SU-DHL-6 (cell line): ENCODE data around the gene OR52N4.

Source experiments
- H2AFZ ChIP-seq: fragments of 200-600 bp; sonication (generic); 2 replicates; pipeline ENCODE4 v1.6.1; 2014; ENCODE audit warnings: low read depth, mild to moderate bottlenecking, moderate library complexity, mixed read lengths, antibody characterized with exemption, low read length; ENCODE audit not compliant: severe bottlenecking
- H3F3A ChIP-seq: fragments of 200-600 bp; shearing (Covaris generic); 2 replicates; pipeline ENCODE4 v1.6.0; 2016; ENCODE audit warnings: antibody characterized with exemption, mild to moderate bottlenecking; ENCODE audit not compliant: insufficient read depth
- H3K27ac ChIP-seq: fragments of 200-600 bp; sonication (generic); 2 replicates; pipeline ENCODE4 v1.5.1; 2016; ENCODE audit warnings: low read depth, mild to moderate bottlenecking, low read length, moderate library complexity, mixed read lengths
- H3K27me3 ChIP-seq: fragments of 200-600 bp; sonication (generic), shearing (Covaris generic); 2 replicates; pipeline ENCODE4 v1.6.0; 2014; ENCODE audit warnings: mild to moderate bottlenecking, low read length
- H3K36me3 ChIP-seq: fragments of 200-600 bp; sonication (generic); 2 replicates; pipeline ENCODE4 v1.6.1; 2014; ENCODE audit warnings: mild to moderate bottlenecking, low read length, mixed read lengths
- H3K4me2 ChIP-seq: fragments of 300-600, 200-600 bp; shearing (Covaris generic), sonication (generic); 2 replicates; pipeline ENCODE4 v1.6.0; 2014; ENCODE audit warnings: low read length, low read depth, mild to moderate bottlenecking; ENCODE audit not compliant: poor library complexity, severe bottlenecking
- H3K4me3 ChIP-seq: fragments of 200-600 bp; sonication (generic); 2 replicates; pipeline ENCODE4 v1.5.1; 2014; ENCODE audit warnings: antibody characterized with exemption, low read length, mild to moderate bottlenecking, mixed read lengths; ENCODE audit not compliant: insufficient read depth, poor library complexity, severe bottlenecking
- H3K79me2 ChIP-seq: fragments of 200-600 bp; sonication (generic); 2 replicates; pipeline ENCODE4 v1.6.1; 2014; ENCODE audit warnings: mild to moderate bottlenecking, low read length, moderate library complexity; ENCODE audit not compliant: insufficient read depth
- H3K9ac ChIP-seq: fragments of 200-600 bp; sonication (generic); 2 replicates; pipeline ENCODE4 v1.7.0; 2014; ENCODE audit warnings: mild to moderate bottlenecking, low read length
- H3K9me2 ChIP-seq: fragments of 200-600 bp; sonication (generic); replicated peaks from 2 replicates; pipeline ENCODE4 v1.6.1; 2014; ENCODE audit warnings: low read length; ENCODE audit not compliant: insufficient read depth
- H3K9me3 ChIP-seq: fragments of 200-600 bp; sonication (generic); 2 replicates; pipeline ENCODE4 v1.6.1; 2014; ENCODE audit warnings: low read length, mixed read lengths; ENCODE audit not compliant: insufficient read depth
- H4K20me1 ChIP-seq: fragments of 200-600 bp; sonication (generic); 2 replicates; pipeline ENCODE4 v1.6.1; 2014; ENCODE audit warnings: low read depth, mild to moderate bottlenecking, antibody characterized with exemption, low read length, moderate library complexity, mixed read lengths
- EZH2phosphoT487 ChIP-seq: fragments of 200-600 bp; sonication (generic), shearing (Covaris generic); conservative IDR thresholded peaks from 2 replicates; pipeline ENCODE4 v1.6.1; 2018; ENCODE audit warnings: mild to moderate bottlenecking, antibody characterized with exemption, low read length, moderate library complexity, mixed read lengths
- TF ChIP-seq, protein P1 (sequence below): fragments of 200-600 bp; sonication (generic); IDR thresholded peaks from one replicate; pipeline ENCODE4 v1.5.1; 2017; ENCODE audit warnings: antibody characterized with exemption, mild to moderate bottlenecking, low read length, moderate library complexity; ENCODE audit not compliant: insufficient read depth, poor library complexity, severe bottlenecking

OR52N4 gene

DNA sequence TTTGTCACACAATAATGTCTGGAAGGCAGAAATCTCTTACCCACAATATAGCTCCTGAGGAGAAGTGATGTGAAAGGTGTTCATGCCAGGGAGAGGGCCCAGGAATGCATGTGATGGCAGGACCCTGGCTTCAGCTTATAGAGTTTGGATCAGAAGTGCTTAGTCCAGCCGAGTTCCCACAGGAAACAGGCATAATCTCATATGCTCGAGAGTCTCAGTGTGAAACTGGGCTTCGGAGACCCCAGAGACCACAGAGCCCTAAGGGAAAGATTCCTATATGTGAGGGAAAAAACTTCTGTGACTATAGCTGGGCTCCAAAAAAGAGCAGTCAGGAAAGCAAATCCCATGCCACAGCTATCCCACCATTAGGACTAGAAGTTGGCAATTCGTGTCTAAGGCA lies 29.2 kb downstream of the OR52N4 start, which contains the start of gene OR52N5:
OR52N5 (minus strand) TSS at position 101 of the 400 bp plus-strand sequence. CDS start 4,721 bp downstream, outside the sequence.
- no peak within 1 kb of the TSS for H3K27ac ChIP-seq
- H3K9me3 ChIP-seq: no peaks in the 10 kb centered on the region
- TF ChIP-seq EZH2phosphoT487: no peak
- no peaks in the 10 kb centered on the region for H3K36me3 ChIP-seq
- no peaks in the 10 kb centered on the region for H3K9me2 ChIP-seq
- H3K9ac ChIP-seq: no peak within 1 kb of the TSS
- no peak within 1 kb of the TSS for H2AFZ ChIP-seq
- H3F3A ChIP-seq: no peaks in the 10 kb centered on the region
- H3K27me3 ChIP-seq: no peaks in the 10 kb centered on the region
- H3K79me2 ChIP-seq: no peaks in the 10 kb centered on the region
- H3K4me3 ChIP-seq: no peak within 1 kb of the TSS
- H4K20me1 ChIP-seq: no peaks in the 10 kb centered on the region
- H3K4me2 ChIP-seq: no peak within 1 kb of the TSS

DNA sequence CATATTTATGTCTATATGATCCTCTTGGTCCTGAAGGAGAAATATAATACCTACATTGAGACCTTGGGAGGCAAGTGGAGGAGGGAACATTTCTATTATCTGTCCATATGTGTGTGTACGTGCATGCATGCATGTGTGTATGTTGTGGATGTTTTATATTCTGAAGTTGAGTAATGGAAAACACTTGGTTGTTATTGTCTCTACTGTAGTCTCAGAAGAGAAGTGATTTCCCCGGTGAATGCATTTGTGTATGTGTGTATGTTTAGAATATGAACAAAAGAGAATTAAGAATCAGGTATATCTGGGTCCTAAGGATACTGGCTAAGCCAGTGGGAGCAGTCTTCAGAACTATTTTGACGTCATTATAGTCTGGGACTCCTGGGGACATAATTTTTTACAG lies 37.1 kb downstream of the OR52N4 start, which contains the start of gene OR52N1:
OR52N1 (minus strand) TSS at position 101 of the 400 bp plus-strand sequence. CDS start 2,449 bp downstream, outside the sequence.
- TF ChIP-seq, protein P1, sequence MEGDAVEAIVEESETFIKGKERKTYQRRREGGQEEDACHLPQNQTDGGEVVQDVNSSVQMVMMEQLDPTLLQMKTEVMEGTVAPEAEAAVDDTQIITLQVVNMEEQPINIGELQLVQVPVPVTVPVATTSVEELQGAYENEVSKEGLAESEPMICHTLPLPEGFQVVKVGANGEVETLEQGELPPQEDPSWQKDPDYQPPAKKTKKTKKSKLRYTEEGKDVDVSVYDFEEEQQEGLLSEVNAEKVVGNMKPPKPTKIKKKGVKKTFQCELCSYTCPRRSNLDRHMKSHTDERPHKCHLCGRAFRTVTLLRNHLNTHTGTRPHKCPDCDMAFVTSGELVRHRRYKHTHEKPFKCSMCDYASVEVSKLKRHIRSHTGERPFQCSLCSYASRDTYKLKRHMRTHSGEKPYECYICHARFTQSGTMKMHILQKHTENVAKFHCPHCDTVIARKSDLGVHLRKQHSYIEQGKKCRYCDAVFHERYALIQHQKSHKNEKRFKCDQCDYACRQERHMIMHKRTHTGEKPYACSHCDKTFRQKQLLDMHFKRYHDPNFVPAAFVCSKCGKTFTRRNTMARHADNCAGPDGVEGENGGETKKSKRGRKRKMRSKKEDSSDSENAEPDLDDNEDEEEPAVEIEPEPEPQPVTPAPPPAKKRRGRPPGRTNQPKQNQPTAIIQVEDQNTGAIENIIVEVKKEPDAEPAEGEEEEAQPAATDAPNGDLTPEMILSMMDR: no peak
- TF ChIP-seq EZH2phosphoT487: no peak
- Histone ChIP-seq H3K4me3 (no peak within 1 kb of the TSS), H3F3A (no peaks in the 10 kb centered on the region), H3K4me2 (no peak within 1 kb of the TSS), H3K36me3 (no peaks in the 10 kb centered on the region), H3K9me2 (no peaks in the 10 kb centered on the region), H3K9ac (no peak within 1 kb of the TSS), H3K9me3 (no peaks in the 10 kb centered on the region), H3K27ac (no peak within 1 kb of the TSS), H4K20me1 (no peaks in the 10 kb centered on the region), H3K27me3 (no peaks in the 10 kb centered on the region), H2AFZ (no peak within 1 kb of the TSS), H3K79me2 (no peaks in the 10 kb centered on the region)

DNA sequence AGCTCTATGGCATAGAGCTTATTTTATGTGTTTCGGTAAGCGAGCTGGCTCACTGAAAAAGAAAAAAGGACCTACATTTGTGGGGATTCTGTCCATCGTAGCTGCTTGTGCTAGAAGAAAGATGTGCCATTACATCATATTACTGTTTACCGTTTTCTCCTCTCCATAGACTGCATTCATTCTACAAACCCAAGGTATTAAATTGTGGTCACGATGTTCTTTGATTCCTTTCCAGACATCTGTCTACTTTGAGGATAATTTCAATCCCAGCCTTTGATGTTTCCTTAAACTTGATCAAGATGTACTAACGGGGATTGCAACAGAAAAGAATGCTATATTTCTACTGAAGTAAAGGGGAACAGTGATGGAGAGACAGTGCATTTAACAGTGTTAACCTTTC lies 42.5 kb downstream of the OR52N4 start:
- H3K9ac ChIP-seq: no peak overlapping the region
- no peaks in the 10 kb centered on the region for H3K36me3 ChIP-seq
- no peaks in the 10 kb centered on the region for H3K9me3 ChIP-seq
- H4K20me1 ChIP-seq: no peaks in the 10 kb centered on the region
- no peaks in the 10 kb centered on the region for H3K79me2 ChIP-seq
- H3K4me2 ChIP-seq: no peak overlapping the region
- TF ChIP-seq EZH2phosphoT487: no peak
- TF ChIP-seq, protein P1: no peak
- H3K4me3 ChIP-seq: no peak overlapping the region
- H3K9me2 ChIP-seq: no peaks in the 10 kb centered on the region
- H2AFZ ChIP-seq: no peak overlapping the region
- H3K27me3 ChIP-seq: no peaks in the 10 kb centered on the region
- H3F3A ChIP-seq: no peaks in the 10 kb centered on the region
- H3K27ac ChIP-seq: no peak overlapping the region

DNA sequence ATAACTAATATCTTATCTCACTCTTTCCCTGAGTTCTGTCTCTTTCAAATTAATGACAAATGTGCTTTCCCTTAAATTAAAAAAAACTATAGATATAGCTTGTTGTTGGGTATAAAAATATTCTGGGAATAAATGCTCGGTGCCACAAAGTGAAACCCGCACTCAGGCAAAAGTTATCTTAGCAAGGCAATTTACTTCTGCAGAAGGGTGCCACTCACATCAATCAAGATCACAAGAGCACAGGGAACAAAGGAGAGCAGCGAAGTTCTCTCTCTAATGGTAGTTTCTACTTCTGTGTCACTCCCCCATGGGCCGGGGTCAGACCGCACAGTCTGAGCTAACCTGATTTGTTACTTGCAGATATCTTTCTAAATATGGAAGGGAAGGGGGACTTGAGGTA lies 49.9 kb downstream of the OR52N4 start:
- H3K9me3 ChIP-seq: no peaks in the 10 kb centered on the region
- no peak overlapping the region for H3K9ac ChIP-seq
- H3K4me3 ChIP-seq: no peak overlapping the region
- TF ChIP-seq, protein P1: no peak
- TF ChIP-seq EZH2phosphoT487: no peak
- H3F3A ChIP-seq: no peaks in the 10 kb centered on the region
- no peaks in the 10 kb centered on the region for H3K79me2 ChIP-seq
- no peaks in the 10 kb centered on the region for H3K36me3 ChIP-seq
- H3K27ac ChIP-seq: no peak overlapping the region
- no peaks in the 10 kb centered on the region for H3K9me2 ChIP-seq
- H3K4me2 ChIP-seq: no peak overlapping the region
- H4K20me1 ChIP-seq: no peaks in the 10 kb centered on the region
- no peak overlapping the region for H2AFZ ChIP-seq
- H3K27me3 ChIP-seq: no peaks in the 10 kb centered on the region
